Measurements from ENCODE around the gene UPF1.

The UPF1 gene

DNA sequence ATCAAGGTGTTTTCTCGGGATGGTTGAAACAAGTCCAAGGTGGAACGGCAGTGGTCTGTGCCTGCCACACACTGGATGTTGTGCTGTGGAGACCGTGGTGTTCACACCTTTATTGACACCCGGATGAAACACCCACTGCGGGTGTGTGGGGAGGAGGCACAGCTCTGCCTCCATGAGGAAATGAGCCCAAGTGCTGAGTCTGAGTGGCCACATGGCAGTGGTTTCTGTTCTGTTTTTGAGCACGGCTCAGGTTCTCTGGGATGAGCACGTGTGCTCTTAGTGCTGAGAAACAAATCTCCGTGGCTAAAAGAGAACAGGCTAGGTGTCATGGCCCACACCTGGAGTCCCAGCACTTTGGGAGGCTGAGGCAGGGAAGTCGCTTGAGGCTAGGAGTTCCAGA lies 29.5 kb downstream of the UPF1 start:
- Histone ChIP-seq H3K36me3 (ENCODE audit: control insufficient read depth in 4 of 4, insufficient read depth in 4 of 4, low read length in 3 of 4) (peaks cover 19 to 99% (median 84%) of the 10 kb centered on the region in 4 experiments), H3K4me3 (ENCODE audit: control insufficient read depth in 1 of 7, extremely low read depth in 1 of 7, insufficient read depth in 4 of 7, low read depth in 2 of 7, low read length in 6 of 7) (no peak overlapping the region), H3K27me3 (replicated peaks in 2 of 5; ENCODE audit: control insufficient read depth in 4 of 5, insufficient read depth in 5 of 5, low read length in 4 of 5) (no peaks in the 10 kb centered on the region), H3K27ac (ENCODE audit: insufficient read depth in 1 of 2, low read depth in 1 of 2, low read length in 2 of 2, poor library complexity in 1 of 2, severe bottlenecking in 2 of 2) (no peak overlapping the region), H3K4me1 (ENCODE audit: control extremely low read depth in 1 of 4, control insufficient read depth in 4 of 4, insufficient read depth in 4 of 4, low read length in 3 of 4) (peaks cover 0 to 2% (median 0%) of the 10 kb centered on the region in 4 experiments), H3K9me3 (ENCODE audit: control extremely low read depth in 1 of 5, control insufficient read depth in 4 of 5, insufficient read depth in 2 of 5, low read depth in 1 of 5, low read length in 4 of 5) (no peaks in the 10 kb centered on the region)
- no peak for DNase-seq
- WGBS (ENCODE audit: insufficient coverage), result 92% methylated on average over 9 of the region's 9 CpGs
- ChIA-PET POLR2A (no interaction called here), CTCF (interaction anchor here (1.0 to 1.1 kb wide), 2 partner anchors 10 to 16 kb away, joined by 3 read pairs; no protein-coding TSS in a partner anchor)

DNA sequence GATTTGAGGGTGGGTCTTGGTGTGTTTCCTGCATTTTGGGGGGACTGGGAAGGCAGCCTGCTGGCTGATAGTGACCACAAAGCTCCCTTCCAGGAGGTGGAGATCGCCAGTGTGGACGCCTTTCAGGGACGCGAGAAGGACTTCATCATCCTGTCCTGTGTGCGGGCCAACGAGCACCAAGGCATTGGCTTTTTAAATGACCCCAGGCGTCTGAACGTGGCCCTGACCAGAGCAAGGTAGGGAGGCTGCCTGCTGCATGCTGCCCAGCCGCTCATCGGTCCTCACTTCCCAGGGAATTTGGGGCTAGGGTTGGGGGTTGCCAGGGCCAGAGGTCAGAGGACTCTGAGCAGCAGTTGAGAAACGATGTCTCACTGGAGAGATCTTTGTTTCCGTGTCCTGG lies 30.2 kb downstream of the UPF1 start:
- no peak overlapping the region for H3K4me3 ChIP-seq (ENCODE audit: control insufficient read depth in 1 of 7, extremely low read depth in 1 of 7, insufficient read depth in 4 of 7, low read depth in 2 of 7, low read length in 6 of 7)
- CTCF ChIA-PET, result interaction anchor here (0.9 to 1.2 kb wide), 2 partner anchors 14 to 15 kb away, joined by 3 read pairs; no protein-coding TSS in a partner anchor
- peaks cover 0 to 2% (median 0%) of the 10 kb centered on the region in 4 experiments for H3K4me1 ChIP-seq (ENCODE audit: control extremely low read depth in 1 of 4, control insufficient read depth in 4 of 4, insufficient read depth in 4 of 4, low read length in 3 of 4)
- POLR2A ChIA-PET, result no interaction called here
- DNase-seq, result no peak
- no peaks in the 10 kb centered on the region for H3K9me3 ChIP-seq (ENCODE audit: control extremely low read depth in 1 of 5, control insufficient read depth in 4 of 5, insufficient read depth in 2 of 5, low read depth in 1 of 5, low read length in 4 of 5)
- H3K36me3 ChIP-seq (ENCODE audit: control insufficient read depth in 4 of 4, insufficient read depth in 4 of 4, low read length in 3 of 4), result peaks cover 18 to 98% (median 82%) of the 10 kb centered on the region in 4 experiments
- H3K27me3 ChIP-seq (replicated peaks in 2 of 5; ENCODE audit: control insufficient read depth in 4 of 5, insufficient read depth in 5 of 5, low read length in 4 of 5), result no peaks in the 10 kb centered on the region
- 98% methylated on average over 12 of the region's 12 CpGs for WGBS (ENCODE audit: insufficient coverage)
- no peak overlapping the region for H3K27ac ChIP-seq (ENCODE audit: insufficient read depth in 1 of 2, low read depth in 1 of 2, low read length in 2 of 2, poor library complexity in 1 of 2, severe bottlenecking in 2 of 2)

DNA sequence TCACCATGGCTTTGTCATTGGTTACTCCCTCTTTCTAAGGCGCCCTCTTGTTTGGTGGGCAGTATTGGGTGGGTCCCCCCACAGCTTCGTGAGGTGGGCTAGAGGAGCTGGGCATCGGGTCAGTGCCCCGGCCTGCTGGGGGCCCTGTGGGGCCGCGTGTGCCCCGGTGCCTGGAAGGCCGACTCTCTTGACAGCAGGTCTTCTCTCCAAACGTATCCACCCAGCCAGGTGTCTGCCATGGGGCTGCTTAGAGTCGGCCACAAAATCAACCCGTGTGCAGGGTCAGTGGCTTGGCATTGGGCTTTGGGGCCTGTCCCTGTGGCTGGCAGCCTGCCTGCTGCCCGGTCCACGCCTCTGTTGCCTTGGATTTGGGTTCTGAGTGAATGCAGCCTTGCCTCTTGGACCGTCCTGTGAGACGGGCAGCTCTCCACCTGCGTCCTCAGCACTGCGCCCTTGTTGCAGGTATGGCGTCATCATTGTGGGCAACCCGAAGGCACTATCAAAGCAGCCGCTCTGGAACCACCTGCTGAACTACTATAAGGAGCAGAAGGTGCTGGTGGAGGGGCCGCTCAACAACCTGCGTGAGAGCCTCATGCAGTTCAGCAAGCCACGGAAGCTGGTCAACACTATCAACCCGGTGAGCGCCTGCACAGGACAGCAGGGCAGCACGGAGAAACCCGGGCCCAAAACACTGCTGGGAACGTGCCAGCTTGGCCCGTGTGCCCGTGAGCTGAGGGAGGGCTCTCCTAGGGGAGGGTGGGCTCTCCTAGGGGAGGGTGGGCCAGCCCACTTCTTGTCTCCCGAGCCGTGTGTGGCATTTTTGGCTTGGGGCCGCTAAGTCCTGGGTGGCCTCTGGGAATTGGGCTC lies 31.4 kb downstream of the UPF1 start:
- WGBS (ENCODE audit: insufficient coverage), result 97% methylated on average over 28 of the region's 33 CpGs
- Histone ChIP-seq H3K27me3 (replicated peaks in 2 of 5; ENCODE audit: control insufficient read depth in 4 of 5, insufficient read depth in 5 of 5, low read length in 4 of 5) (peaks cover 0 to 4% (median 0%) of the 10 kb centered on the region in 5 experiments), H3K9me3 (ENCODE audit: control extremely low read depth in 1 of 5, control insufficient read depth in 4 of 5, insufficient read depth in 2 of 5, low read depth in 1 of 5, low read length in 4 of 5) (no peaks in the 10 kb centered on the region), H3K27ac (ENCODE audit: insufficient read depth in 1 of 2, low read depth in 1 of 2, low read length in 2 of 2, poor library complexity in 1 of 2, severe bottlenecking in 2 of 2) (no peak overlapping the region), H3K4me3 (ENCODE audit: control insufficient read depth in 1 of 7, extremely low read depth in 1 of 7, insufficient read depth in 4 of 7, low read depth in 2 of 7, low read length in 6 of 7) (no peak overlapping the region), H3K36me3 (ENCODE audit: control insufficient read depth in 4 of 4, insufficient read depth in 4 of 4, low read length in 3 of 4) (peaks cover 14 to 98% (median 80%) of the 10 kb centered on the region in 4 experiments), H3K4me1 (ENCODE audit: control extremely low read depth in 1 of 4, control insufficient read depth in 4 of 4, insufficient read depth in 4 of 4, low read length in 3 of 4) (peaks cover 0 to 2% (median 0%) of the 10 kb centered on the region in 4 experiments)
- POLR2A ChIA-PET, result interaction anchor here (0.6 kb wide), 1 partner anchor 342 kb away, joined by 3 read pairs; no protein-coding TSS in a partner anchor
- CTCF ChIA-PET, result interaction anchor here (0.8 to 1.2 kb wide), 3 partner anchors 9 to 266 kb away, joined by 3 read pairs; no protein-coding TSS in a partner anchor
- no peak for DNase-seq

DNA sequence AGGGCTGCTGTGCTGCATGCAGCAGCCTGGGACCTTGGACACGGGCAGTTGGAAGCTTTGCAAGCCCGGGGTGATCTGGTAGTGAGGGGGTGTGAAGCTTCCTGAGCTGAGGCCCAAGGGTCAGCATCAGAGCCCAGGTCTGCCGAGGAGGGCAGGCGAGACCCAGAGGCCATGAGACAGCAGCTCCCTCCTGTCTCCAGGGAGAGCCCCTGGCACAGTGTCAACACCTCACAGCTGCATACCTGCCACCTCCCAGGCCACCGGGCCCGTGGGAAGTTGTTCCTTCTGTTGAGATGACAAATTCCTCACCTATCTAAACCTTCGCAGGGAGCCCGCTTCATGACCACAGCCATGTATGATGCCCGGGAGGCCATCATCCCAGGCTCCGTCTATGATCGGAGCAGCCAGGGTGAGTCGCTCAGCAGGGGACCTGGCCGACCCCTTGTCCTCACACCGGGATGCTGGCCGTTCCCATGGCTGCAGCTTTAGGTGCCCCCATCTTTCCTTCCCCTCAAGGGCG lies 32.1 kb downstream of the UPF1 start:
- no peak overlapping the region for H3K4me3 ChIP-seq (ENCODE audit: control insufficient read depth in 1 of 7, extremely low read depth in 1 of 7, insufficient read depth in 4 of 7, low read depth in 2 of 7, low read length in 6 of 7)
- H3K36me3 ChIP-seq (ENCODE audit: control insufficient read depth in 4 of 4, insufficient read depth in 4 of 4, low read length in 3 of 4), result peaks cover 14 to 96% (median 76%) of the 10 kb centered on the region in 4 experiments
- 92% methylated on average over 15 of the region's 16 CpGs for WGBS (ENCODE audit: insufficient coverage)
- ChIA-PET POLR2A (interaction anchor here (0.6 kb wide), 1 partner anchor 343 kb away, joined by 3 read pairs; no protein-coding TSS in a partner anchor), CTCF (interaction anchor here (0.7 to 1.1 kb wide), 3 partner anchors 8 to 266 kb away, joined by 3 read pairs; no protein-coding TSS in a partner anchor)
- H3K4me1 ChIP-seq (ENCODE audit: control extremely low read depth in 1 of 4, control insufficient read depth in 4 of 4, insufficient read depth in 4 of 4, low read length in 3 of 4), result peaks cover 0 to 4% (median 0%) of the 10 kb centered on the region in 4 experiments
- DNase-seq, result no peak
- H3K27me3 ChIP-seq (replicated peaks in 2 of 5; ENCODE audit: control insufficient read depth in 4 of 5, insufficient read depth in 5 of 5, low read length in 4 of 5), result peaks cover 0 to 11% (median 0%) of the 10 kb centered on the region in 5 experiments
- no peak overlapping the region for H3K27ac ChIP-seq (ENCODE audit: insufficient read depth in 1 of 2, low read depth in 1 of 2, low read length in 2 of 2, poor library complexity in 1 of 2, severe bottlenecking in 2 of 2)
- H3K9me3 ChIP-seq (ENCODE audit: control extremely low read depth in 1 of 5, control insufficient read depth in 4 of 5, insufficient read depth in 2 of 5, low read depth in 1 of 5, low read length in 4 of 5), result no peaks in the 10 kb centered on the region

DNA sequence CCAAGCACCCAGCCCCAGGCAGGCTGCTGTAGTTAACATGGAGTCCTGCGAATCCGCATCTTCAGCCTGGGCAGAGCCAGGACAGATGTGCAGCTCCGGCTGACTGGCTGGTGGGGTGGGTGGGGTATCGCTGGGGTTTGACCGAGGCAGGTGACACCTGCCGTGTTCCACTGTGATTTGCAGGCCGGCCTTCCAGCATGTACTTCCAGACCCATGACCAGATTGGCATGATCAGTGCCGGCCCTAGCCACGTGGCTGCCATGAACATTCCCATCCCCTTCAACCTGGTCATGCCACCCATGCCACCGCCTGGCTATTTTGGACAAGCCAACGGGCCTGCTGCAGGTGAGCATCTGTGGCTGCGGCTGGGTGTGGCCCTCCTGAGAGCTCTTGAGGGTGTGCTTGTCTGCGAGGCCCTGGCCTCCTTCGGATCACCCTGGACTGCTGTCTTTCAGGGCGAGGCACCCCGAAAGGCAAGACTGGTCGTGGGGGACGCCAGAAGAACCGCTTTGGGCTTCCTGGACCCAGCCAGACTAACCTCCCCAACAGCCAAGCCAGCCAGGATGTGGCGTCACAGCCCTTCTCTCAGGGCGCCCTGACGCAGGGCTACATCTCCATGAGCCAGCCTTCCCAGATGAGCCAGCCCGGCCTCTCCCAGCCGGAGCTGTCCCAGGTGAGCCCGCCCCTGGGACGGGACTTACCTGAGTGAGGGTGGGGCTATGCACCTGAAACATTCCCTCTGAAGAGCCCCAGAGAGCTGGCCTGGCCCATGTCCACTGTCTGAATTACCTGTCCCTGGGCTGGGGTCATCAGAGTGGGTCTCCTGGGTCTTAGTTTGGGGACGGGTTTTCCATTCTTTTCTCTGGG lies 33.6 kb downstream of the UPF1 start:
- no peaks in the 10 kb centered on the region for H3K9me3 ChIP-seq (ENCODE audit: control extremely low read depth in 1 of 5, control insufficient read depth in 4 of 5, insufficient read depth in 2 of 5, low read depth in 1 of 5, low read length in 4 of 5)

DNA sequence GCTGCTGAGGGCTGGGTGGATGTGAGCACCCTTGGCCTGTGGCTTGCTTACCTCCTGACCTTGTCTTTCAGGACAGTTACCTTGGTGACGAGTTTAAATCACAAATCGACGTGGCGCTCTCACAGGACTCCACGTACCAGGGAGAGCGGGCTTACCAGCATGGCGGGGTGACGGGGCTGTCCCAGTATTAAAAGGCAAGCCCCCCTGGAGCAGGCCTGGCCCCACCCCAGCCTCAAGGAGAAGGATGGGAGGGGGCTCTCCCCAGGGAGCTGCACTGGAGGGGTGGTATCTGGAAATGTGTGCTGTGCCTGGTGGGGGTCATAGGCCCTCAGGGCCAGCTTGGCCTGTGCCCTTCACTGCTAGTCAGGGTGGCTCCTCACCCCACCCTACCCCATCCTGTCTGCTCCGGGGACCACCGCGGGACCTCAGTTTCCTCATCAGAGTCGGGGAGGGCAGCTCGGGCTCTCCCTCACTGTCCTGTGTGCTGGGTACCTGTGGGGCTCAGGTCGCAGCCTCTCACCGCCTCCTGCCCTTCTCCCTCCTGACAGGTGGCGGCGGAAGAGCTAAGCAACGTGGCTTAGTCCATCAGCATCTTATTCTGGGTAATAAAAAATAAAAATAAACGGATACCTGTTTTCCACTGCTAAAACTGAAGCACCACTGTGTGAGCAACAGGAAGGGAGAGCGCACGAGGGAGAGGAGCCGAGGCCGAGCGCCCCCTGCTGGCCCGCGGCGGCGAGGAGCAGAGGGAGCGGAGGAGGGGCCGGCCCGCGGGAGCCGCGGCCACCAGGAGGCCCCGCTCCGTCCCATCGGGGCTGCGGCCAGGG lies 34.4 kb downstream of the UPF1 start:
- POLR2A ChIA-PET, result no interaction called here
- 90% methylated on average over 12 of the region's 38 CpGs for WGBS (ENCODE audit: insufficient coverage)
- CTCF ChIA-PET, result interaction anchor here (0.5 to 2.5 kb wide), 8 partner anchors 10 to 277 kb away, joined by 3 to 17 read pairs (median 4); no protein-coding TSS in a partner anchor
- peak; percentile 36 to 61 (median 54) for DNase-seq
- Histone ChIP-seq H3K36me3 (ENCODE audit: control insufficient read depth in 4 of 4, insufficient read depth in 4 of 4, low read length in 3 of 4) (peaks cover 2 to 73% (median 55%) of the 10 kb centered on the region in 4 experiments), H3K4me3 (ENCODE audit: control insufficient read depth in 1 of 7, extremely low read depth in 1 of 7, insufficient read depth in 4 of 7, low read depth in 2 of 7, low read length in 6 of 7) (no peak overlapping the region), H3K4me1 (ENCODE audit: control extremely low read depth in 1 of 4, control insufficient read depth in 4 of 4, insufficient read depth in 4 of 4, low read length in 3 of 4) (peaks cover 0 to 19% (median 6%) of the 10 kb centered on the region in 4 experiments), H3K27me3 (replicated peaks in 2 of 5; ENCODE audit: control insufficient read depth in 4 of 5, insufficient read depth in 5 of 5, low read length in 4 of 5) (peaks cover 0 to 31% (median 2%) of the 10 kb centered on the region in 5 experiments), H3K27ac (ENCODE audit: insufficient read depth in 1 of 2, low read depth in 1 of 2, low read length in 2 of 2, poor library complexity in 1 of 2, severe bottlenecking in 2 of 2) (no peak overlapping the region), H3K9me3 (ENCODE audit: control extremely low read depth in 1 of 5, control insufficient read depth in 4 of 5, insufficient read depth in 2 of 5, low read depth in 1 of 5, low read length in 4 of 5) (no peaks in the 10 kb centered on the region)

More for the DNA sequence above, 33.6 kb downstream of the UPF1 start:
- H3K36me3 ChIP-seq (ENCODE audit: control insufficient read depth in 4 of 4, insufficient read depth in 4 of 4, low read length in 3 of 4), result peaks cover 7 to 81% (median 63%) of the 10 kb centered on the region in 4 experiments
- ChIA-PET CTCF (interaction anchor here (0.5 to 2.5 kb wide), 6 partner anchors 10 to 276 kb away, joined by 3 to 17 read pairs (median 8); no protein-coding TSS in a partner anchor), POLR2A (no interaction called here)
- H3K27me3 ChIP-seq (replicated peaks in 2 of 5; ENCODE audit: control insufficient read depth in 4 of 5, insufficient read depth in 5 of 5, low read length in 4 of 5), result peaks cover 0 to 23% (median 2%) of the 10 kb centered on the region in 5 experiments
- H3K4me1 ChIP-seq (ENCODE audit: control extremely low read depth in 1 of 4, control insufficient read depth in 4 of 4, insufficient read depth in 4 of 4, low read length in 3 of 4), result peaks cover 0 to 15% (median 3%) of the 10 kb centered on the region in 4 experiments
- no peak overlapping the region for H3K4me3 ChIP-seq (ENCODE audit: control insufficient read depth in 1 of 7, extremely low read depth in 1 of 7, insufficient read depth in 4 of 7, low read depth in 2 of 7, low read length in 6 of 7)
- WGBS (ENCODE audit: insufficient coverage), result 96% methylated on average over 25 of the region's 27 CpGs
- no peak overlapping the region for H3K27ac ChIP-seq (ENCODE audit: insufficient read depth in 1 of 2, low read depth in 1 of 2, low read length in 2 of 2, poor library complexity in 1 of 2, severe bottlenecking in 2 of 2)
- DNase-seq, result no peak
